Measurements from ENCODE around the gene PANX2. TPM values are rescaled to one million over a fixed set of nuclear protein-coding genes. Genes with fewer than 3 reads are reported as not detected.

PANX2 gene
- total and polyA plus RNA-seq, 2 experiments from 2014 or later = 2.8 to 5.1 TPM

GRCh38 chr22:50144005-50144614, 26.4 kb upstream of the PANX2 start (continued):
- peak in 1 of 2 experiments; percentile 40; a peak in 3 of 4 replicates for TF ChIP-seq CTCF (conservative IDR thresholded peaks at IDR 0.05; ENCODE audit: low read depth in 2 of 2)
- no peak for TF ChIP-seq EZH2 (IDR thresholded peaks at IDR 0.05; ENCODE audit: low read depth, unreplicated experiment)

- no peaks in the 10 kb centered on the region for H3K9me3 Mint-ChIP-seq
- H3K27me3 Mint-ChIP-seq (ENCODE audit: insufficient read depth, low read depth, poor library complexity) = peaks cover 13% of the 10 kb centered on the region
- H3K4me2 ChIP-seq = no peak overlapping the region
- H2AFZ ChIP-seq = no peak overlapping the region
- H3K27ac ChIP-seq (ENCODE audit: low read depth) = no peak overlapping the region
- no peaks in the 10 kb centered on the region for H3K79me2 ChIP-seq (replicated peaks; ENCODE audit: insufficient read depth)
- H3K27ac Mint-ChIP-seq = no peak overlapping the region
- H3K4me3 ChIP-seq = no peak overlapping the region
- H3K27me3 ChIP-seq (ENCODE audit: insufficient read depth) = no peaks in the 10 kb centered on the region
- no peak overlapping the region for H3K4me3 Mint-ChIP-seq
- H3F3A ChIP-seq (replicated peaks; ENCODE audit: low read depth) = no peaks in the 10 kb centered on the region
- no peaks in the 10 kb centered on the region for H3K36me3 ChIP-seq (ENCODE audit: insufficient read depth)
- DNase-seq (ENCODE audit: low spot score) (no peak), ATAC-seq (no peak)
- H3K9me2 ChIP-seq (ENCODE audit: insufficient read depth) = no peaks in the 10 kb centered on the region
- H3K4me1 ChIP-seq (ENCODE audit: insufficient read depth) = no peaks in the 10 kb centered on the region
- peaks cover 6% of the 10 kb centered on the region for H3K4me1 Mint-ChIP-seq
- H4K20me1 ChIP-seq (replicated peaks; ENCODE audit: insufficient read depth) = no peaks in the 10 kb centered on the region
- no peaks in the 10 kb centered on the region for H3K36me3 Mint-ChIP-seq (ENCODE audit: low read depth)
- no peak for TF ChIP-seq NANOG (IDR thresholded peaks at IDR 0.05; ENCODE audit: borderline replicate concordance)
- TF ChIP-seq ZNF331 (CRISPR knock-in tag; IDR thresholded peaks at IDR 0.05; ENCODE audit: low read depth) = no peak
- no peak for TF ChIP-seq CTCF (conservative IDR thresholded peaks at IDR 0.05; ENCODE audit: low read depth in 2 of 2)
- TF ChIP-seq POLR2AphosphoS5 (IDR thresholded peaks at IDR 0.05; ENCODE audit: low read depth) = no peak
- TF ChIP-seq ZNF114 (CRISPR knock-in tag; IDR thresholded peaks at IDR 0.05) = no peak
- no peak for TF ChIP-seq REST (IDR thresholded peaks at IDR 0.05; ENCODE audit: unreplicated experiment)
- no peak for TF ChIP-seq EZH2 (IDR thresholded peaks at IDR 0.05; ENCODE audit: low read depth, unreplicated experiment)
- TF ChIP-seq EZH2phosphoT487 (IDR thresholded peaks at IDR 0.05; ENCODE audit: unreplicated experiment) = no peak
- no peak for TF ChIP-seq ZNF462 (CRISPR knock-in tag; IDR thresholded peaks at IDR 0.05)
Measured at GRCh38 chr22:50145721-50146438, 24.7 kb upstream of the PANX2 start.
